Nephron (organoid): ENCODE measurements around the gene SENP3.

Source experiments
- H3K27ac Mint-ChIP-seq, 3 experiments: 2 replicates each; pipeline ENCODE4 v1.8.0; 2020; ENCODE audit warnings: mixed read lengths in 3 of 3, mild to moderate bottlenecking in 2 of 3, moderate library complexity in 1 of 3
- H3K27me3 Mint-ChIP-seq: 2 replicates; pipeline ENCODE4 v1.8.0; 2021; ENCODE audit warnings: low read depth, mild to moderate bottlenecking, moderate library complexity, mixed read lengths
- H3K36me3 Mint-ChIP-seq: 2 replicates; pipeline ENCODE4 v1.8.0; 2020; ENCODE audit warnings: low read depth, mixed read lengths
- H3K4me1 Mint-ChIP-seq: 2 replicates; pipeline ENCODE4 v1.8.0; 2020; ENCODE audit warnings: mixed read lengths
- H3K4me3 Mint-ChIP-seq, 3 experiments: 2 replicates each; pipeline ENCODE4 v1.8.0; 2020; ENCODE audit warnings: mild to moderate bottlenecking in 3 of 3, mixed read lengths in 3 of 3, moderate library complexity in 2 of 3
- H3K9me3 Mint-ChIP-seq: 2 replicates; pipeline ENCODE4 v1.8.0; 2020; ENCODE audit warnings: mixed read lengths
- CTCF ChIP-seq, 3 experiments: fragments of 200-600 bp; sonication (generic); IDR thresholded peaks; one replicate each; pipeline ENCODE4 v1.5.0; 2021; ENCODE audit warnings: antibody characterized with exemption in 3 of 3; ENCODE audit not compliant: unreplicated experiment in 3 of 3

The SENP3 gene

GRCh38 chr17:7615265-7615747 is 53.6 kb downstream of the SENP3 start:
- H3K4me1 Mint-ChIP-seq = peaks cover 37% of the 10 kb centered on the region
- peak overlapping the region; percentile 84 to 86 (median 86) for H3K4me3 Mint-ChIP-seq
- H3K27ac Mint-ChIP-seq = peak overlapping the region; percentile 33 to 91 (median 73)
- H3K36me3 Mint-ChIP-seq = peaks cover 20% of the 10 kb centered on the region
- TF ChIP-seq CTCF (IDR thresholded peaks at IDR 0.05; ENCODE audit: unreplicated experiment in 3 of 3) = no peak
- no peaks in the 10 kb centered on the region for H3K27me3 Mint-ChIP-seq
- H3K9me3 Mint-ChIP-seq = no peaks in the 10 kb centered on the region

GRCh38 chr17:7618608-7619007 is 56.9 kb downstream of the SENP3 start:
- H3K36me3 Mint-ChIP-seq = no peaks in the 10 kb centered on the region
- H3K27ac Mint-ChIP-seq = peak overlapping the region in 1 of 3 experiments; percentile 2
- no peak overlapping the region for H3K4me3 Mint-ChIP-seq
- H3K9me3 Mint-ChIP-seq = no peaks in the 10 kb centered on the region
- peaks cover 5% of the 10 kb centered on the region for H3K4me1 Mint-ChIP-seq
- H3K27me3 Mint-ChIP-seq = peaks cover 5% of the 10 kb centered on the region
- no peak for TF ChIP-seq CTCF (IDR thresholded peaks at IDR 0.05; ENCODE audit: unreplicated experiment in 3 of 3)

GRCh38 chr17:7620835-7621234 is 59.1 kb downstream of the SENP3 start:
- no peak overlapping the region for H3K27ac Mint-ChIP-seq
- peaks cover 5% of the 10 kb centered on the region for H3K27me3 Mint-ChIP-seq
- H3K4me3 Mint-ChIP-seq = no peak overlapping the region
- H3K9me3 Mint-ChIP-seq = no peaks in the 10 kb centered on the region
- no peak for TF ChIP-seq CTCF (IDR thresholded peaks at IDR 0.05; ENCODE audit: unreplicated experiment in 3 of 3)
- H3K36me3 Mint-ChIP-seq = peaks cover 3% of the 10 kb centered on the region
- no peaks in the 10 kb centered on the region for H3K4me1 Mint-ChIP-seq
